Esophagus muscularis mucosa (tissue), 4 donors: ENCODE data around the gene ARHGAP8. TPM values are rescaled to one million over a fixed set of nuclear protein-coding genes. Genes with fewer than 3 reads are reported as not detected.

ENCODE experiments used
- DNase-seq: peaks from one replicate; pipeline ENCODE4 v3.0.0-alpha.2; 2017; ENCODE audit errors: extremely low spot score
- H3K27ac ChIP-seq, 4 donors: fragments of 200-600 bp; sonication (generic); replicated peaks in 1 of 4; 1 replicate in 3 of 4; 2 replicates in 1 of 4; pipeline ENCODE4 v1.5.1; 2016 to 2019; ENCODE audit warnings: mild to moderate bottlenecking in 1 of 4
- H3K27me3 ChIP-seq, 4 donors: fragments of 200-600 bp; sonication (generic); one replicate each; pipeline versions ENCODE4 v1.5.1 to v1.6.0; 2016 to 2019
- H3K36me3 ChIP-seq, 4 donors: fragments of 200-600 bp; sonication (generic); one replicate each; pipeline ENCODE4 v1.5.1; 2016 to 2019
- H3K4me1 ChIP-seq, 4 donors: fragments of 200-600 bp; sonication (generic); one replicate each; pipeline ENCODE4 v1.5.1; 2016 to 2019
- H3K4me3 ChIP-seq, 4 donors: fragments of 200-600 bp; sonication (generic); 1 replicate in 2 of 4; 2 replicates in 2 of 4; pipeline ENCODE4 v1.5.1; 2016 to 2019; ENCODE audit warnings: mild to moderate bottlenecking in 4 of 4, moderate library complexity in 1 of 4
- H3K9me3 ChIP-seq, 4 donors: fragments of 200-600 bp; sonication (generic); 1 replicate in 3 of 4; 2 replicates in 1 of 4; pipeline ENCODE4 v1.5.1; 2016 to 2019
- CTCF ChIP-seq, 3 experiments: fragments of 200-600 bp in 2 of 3; fragments of 450-650 bp in 1 of 3; sonication (generic) in 2 of 3; IDR thresholded peaks; one replicate each; pipeline ENCODE4 v1.5.1; 2017 to 2019; ENCODE audit warnings: antibody characterized with exemption in 3 of 3, mild to moderate bottlenecking in 2 of 3, moderate library complexity in 1 of 3
- EP300 ChIP-seq: sonication (generic); formaldehyde crosslinking; IDR thresholded peaks from one replicate; pipeline ENCODE4 v1.6.1; 2017; ENCODE audit warnings: antibody characterized with exemption
- POLR2A ChIP-seq: fragments of 450-650 bp; IDR thresholded peaks from one replicate; pipeline ENCODE4 v1.6.1; 2017; ENCODE audit warnings: antibody characterized with exemption, moderate library complexity, mild to moderate bottlenecking, low read depth
- POLR2AphosphoS5 ChIP-seq, 2 donors: sonication (generic); formaldehyde crosslinking; IDR thresholded peaks; one replicate each; pipeline ENCODE4 v1.6.1; 2017; ENCODE audit warnings: antibody characterized with exemption in 2 of 2
- whole genome bisulfite sequencing: methylation state at CpG from one replicate; pipeline ENCODE4 v1.1.5; 2018; 5-methylcytosine and 5-hydroxymethylcytosine counted together
- intact Hi-C: fragments of 100-400 bp; cut with DNase I; formaldehyde crosslinking; loops from one replicate; pipeline ENCODE4 v1.15.1; 2023
- total RNA-seq, 4 donors: library from RNA; depleted of rRNA; stranded (reverse); fragments of >200 nt; gene quantifications; one replicate each; pipeline versions ENCODE4 v1.1.0 to v1.2.1, GENCODE V29; 2016

Gene ARHGAP8
- total RNA-seq, 4 donors from 2014 or later: 0.33 to 0.58 TPM; not detected in 2

DNA sequence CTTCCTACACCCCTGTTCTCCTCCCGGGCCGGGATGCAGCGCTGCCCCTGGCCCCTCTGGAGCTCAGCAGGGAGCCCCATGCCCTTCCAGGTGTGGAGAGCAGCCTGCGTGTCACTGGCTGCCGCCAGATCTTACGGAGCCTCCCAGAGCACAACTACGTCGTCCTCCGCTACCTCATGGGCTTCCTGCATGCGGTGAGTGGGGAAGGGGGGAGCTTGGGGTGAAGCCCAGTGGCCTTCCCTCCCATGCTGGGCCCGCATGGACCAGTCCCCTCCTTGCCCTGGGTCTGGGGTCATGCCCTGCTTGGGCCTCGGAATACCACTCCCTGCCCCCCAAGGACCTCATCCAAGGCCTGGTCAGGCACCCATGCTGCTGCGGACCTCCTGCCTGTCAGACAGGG is 107.3 kb downstream of the ARHGAP8 start:
- no peak overlapping the region for H3K4me3 ChIP-seq
- H3K27ac ChIP-seq: no peak overlapping the region
- intact Hi-C loops: no loop called here
- H3K27me3 ChIP-seq: peaks cover 0 to 9% (median 0%) of the 10 kb centered on the region in 4 donors
- H3K36me3 ChIP-seq: no peaks in the 10 kb centered on the region
- WGBS: 91% methylated on average over 8 of the region's 13 CpGs
- no peaks in the 10 kb centered on the region for H3K4me1 ChIP-seq
- no peaks in the 10 kb centered on the region for H3K9me3 ChIP-seq
- TF ChIP-seq CTCF (IDR thresholded peaks at IDR 0.05) (no peak), EP300 (no peak), POLR2A (no peak), POLR2AphosphoS5 (IDR thresholded peaks at IDR 0.05) (no peak)
- no peak for DNase-seq

DNA sequence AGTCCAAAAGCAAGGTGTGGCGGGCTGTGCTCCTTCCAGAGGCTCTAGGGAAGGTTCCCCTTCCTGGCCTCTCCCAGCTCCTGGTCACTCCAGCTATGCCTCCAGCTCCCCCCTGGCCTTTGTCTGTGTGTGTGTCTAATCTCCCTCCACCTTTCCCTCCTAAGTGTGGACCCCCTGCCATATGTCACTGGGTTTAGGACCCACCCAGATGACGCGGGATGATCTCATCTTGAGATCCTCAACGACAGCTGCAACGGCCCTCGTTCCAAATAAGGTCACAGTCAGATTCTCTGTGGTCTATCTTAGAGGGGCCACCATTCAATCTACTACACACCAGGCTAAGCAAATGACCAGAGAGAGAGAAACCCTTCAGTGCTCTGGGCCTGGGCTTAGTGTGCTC is 107.9 kb downstream of the ARHGAP8 start:
- no peaks in the 10 kb centered on the region for H3K9me3 ChIP-seq
- peaks cover 0 to 9% (median 0%) of the 10 kb centered on the region in 4 donors for H3K27me3 ChIP-seq
- no peaks in the 10 kb centered on the region for H3K4me1 ChIP-seq
- intact Hi-C loops: no loop called here
- no peak for DNase-seq
- WGBS: 80% methylated on average over 6 of the region's 6 CpGs
- TF ChIP-seq POLR2A: no peak
- no peak for TF ChIP-seq POLR2AphosphoS5 (IDR thresholded peaks at IDR 0.05)
- TF ChIP-seq EP300: no peak
- no peak for TF ChIP-seq CTCF (IDR thresholded peaks at IDR 0.05)
- H3K27ac ChIP-seq: no peak overlapping the region
- H3K4me3 ChIP-seq: no peak overlapping the region
- H3K36me3 ChIP-seq: no peaks in the 10 kb centered on the region

GRCh38 chr22:44861245-44861644 is 108.9 kb downstream of the ARHGAP8 start:
- intact Hi-C loops: no loop called here
- 93% methylated on average over 3 of the region's 7 CpGs for whole genome bisulfite sequencing

GRCh38 chr22:44862281-44862680 is 109.9 kb downstream of the ARHGAP8 start:
- Histone ChIP-seq H3K4me1 (no peaks in the 10 kb centered on the region), H3K27me3 (peaks cover 0 to 9% (median 0%) of the 10 kb centered on the region in 4 donors), H3K4me3 (no peak overlapping the region), H3K27ac (no peak overlapping the region), H3K36me3 (no peaks in the 10 kb centered on the region), H3K9me3 (no peaks in the 10 kb centered on the region)
- TF ChIP-seq POLR2AphosphoS5 (IDR thresholded peaks at IDR 0.05) (no peak), POLR2A (no peak), CTCF (IDR thresholded peaks at IDR 0.05) (no peak), EP300 (no peak)
- WGBS: 97% methylated on average over 11 of the region's 11 CpGs
- no peak for DNase-seq
- intact Hi-C loops: no loop called here

More at GRCh38 chr22:44861245-44861644, 108.9 kb downstream of the ARHGAP8 start:
- Histone ChIP-seq H3K9me3 (no peaks in the 10 kb centered on the region), H3K4me3 (no peak overlapping the region), H3K36me3 (no peaks in the 10 kb centered on the region), H3K27ac (no peak overlapping the region), H3K4me1 (no peaks in the 10 kb centered on the region), H3K27me3 (peaks cover 0 to 9% (median 0%) of the 10 kb centered on the region in 4 donors)
- TF ChIP-seq POLR2A (no peak), EP300 (no peak), CTCF (IDR thresholded peaks at IDR 0.05) (no peak), POLR2AphosphoS5 (IDR thresholded peaks at IDR 0.05) (no peak)
- DNase-seq: no peak
